Caco-2 (cell line): ENCODE results near the gene SNRPA1. TPM values are rescaled to one million over a fixed set of nuclear protein-coding genes. Genes with fewer than 3 reads are reported as not detected.

ENCODE experiments used
- BruUV-seq: library from RNA; stranded (reverse); fragments of 400-500 nt; replicated peaks from 2 replicates; lab custom pipeline; 2021; lab: Mats Ljungman, UMichigan
- CTCF ChIA-PET: fragments of 300-600 bp; sonication (Branson Sonifier 250); formaldehyde crosslinking; loops from one replicate; lab custom pipeline; 2022; ENCODE audit warnings: antibody characterized with exemption; lab: Charles Lee
- POLR2A ChIA-PET: fragments of 300-600 bp; sonication (Branson Sonifier 250); formaldehyde crosslinking; loops from one replicate; lab custom pipeline; 2022; ENCODE audit warnings: antibody characterized with exemption; lab: Charles Lee
- DNase-seq, 2 experiments: peaks; one replicate each; pipeline versions ENCODE4 v3.0.0 to v3.0.0-alpha.2; 2020 to 2022
- H3K27me3 ChIP-seq: replicated peaks from 2 replicates; pipeline ENCODE4 v1.6.0; 2011; ENCODE audit warnings: low read length; ENCODE audit not compliant: control insufficient read depth, insufficient read depth
- H3K36me3 ChIP-seq: 2 replicates; pipeline ENCODE4 v1.5.1; 2011; ENCODE audit warnings: low read length; ENCODE audit not compliant: control insufficient read depth, insufficient read depth
- H3K4me1 ChIP-seq: fragments of 250-450 bp; sonication (Bioruptor Pico); 2 replicates; pipeline ENCODE4 v1.5.1; 2020; ENCODE audit warnings: mild to moderate bottlenecking
- H3K4me3 ChIP-seq: 2 replicates; pipeline ENCODE4 v1.5.1; 2011; ENCODE audit warnings: low read depth, mild to moderate bottlenecking, control low read depth, low read length
- H3K9me3 ChIP-seq: fragments of 250-450 bp; sonication (Bioruptor Pico); 2 replicates; pipeline ENCODE4 v1.5.1; 2020; ENCODE audit warnings: mild to moderate bottlenecking, moderate library complexity
- H3K27ac Mint-ChIP-seq: one replicate; pipeline ENCODE4 v1.8.0; 2022; ENCODE audit warnings: mixed read lengths; ENCODE audit not compliant: unreplicated experiment
- H3K27me3 Mint-ChIP-seq: one replicate; pipeline ENCODE4 v1.8.0; 2022; ENCODE audit warnings: mixed read lengths; ENCODE audit not compliant: insufficient read depth, unreplicated experiment
- H3K36me3 Mint-ChIP-seq: one replicate; pipeline ENCODE4 v1.8.0; 2022; ENCODE audit warnings: mild to moderate bottlenecking, mixed read lengths; ENCODE audit not compliant: insufficient read depth, unreplicated experiment
- H3K4me1 Mint-ChIP-seq: one replicate; pipeline ENCODE4 v1.8.0; 2022; ENCODE audit warnings: low read depth, mixed read lengths; ENCODE audit not compliant: unreplicated experiment
- H3K4me3 Mint-ChIP-seq: one replicate; pipeline ENCODE4 v1.8.0; 2022; ENCODE audit warnings: mild to moderate bottlenecking, moderate library complexity, mixed read lengths; ENCODE audit not compliant: unreplicated experiment
- H3K9me3 Mint-ChIP-seq: one replicate; pipeline ENCODE4 v1.8.0; 2022; ENCODE audit warnings: mixed read lengths; ENCODE audit not compliant: unreplicated experiment
- CTCF ChIP-seq, 2 experiments: fragments of 200-600 bp in 1 of 2; IDR thresholded peaks; 1 replicate in 1 of 2; 2 replicates in 1 of 2; pipeline versions ENCODE4 v1.5.1 to v1.8.0; 2011 to 2022; ENCODE audit warnings: antibody characterized with exemption in 1 of 2, control low read depth in 1 of 2, inconsistent platforms in 1 of 2, low read depth in 1 of 2, low read length in 1 of 2, mild to moderate bottlenecking in 1 of 2, moderate library complexity in 1 of 2; ENCODE audit not compliant: insufficient read depth in 1 of 2, severe bottlenecking in 1 of 2, unreplicated experiment in 1 of 2
- intact Hi-C: fragments of 100-400 bp; cut with micrococcal nuclease; formaldehyde crosslinking; loops from one replicate; pipeline ENCODE4 v1.10.0; 2022; ENCODE audit not compliant: unreplicated experiment
- total RNA-seq: library from RNA; stranded (reverse); gene quantifications from 2 replicates; pipeline ENCODE4 v1.2.3, GENCODE V29; 2022

Gene SNRPA1
- total RNA-seq, 1 experiment from 2014 or later = 123 TPM

DNA sequence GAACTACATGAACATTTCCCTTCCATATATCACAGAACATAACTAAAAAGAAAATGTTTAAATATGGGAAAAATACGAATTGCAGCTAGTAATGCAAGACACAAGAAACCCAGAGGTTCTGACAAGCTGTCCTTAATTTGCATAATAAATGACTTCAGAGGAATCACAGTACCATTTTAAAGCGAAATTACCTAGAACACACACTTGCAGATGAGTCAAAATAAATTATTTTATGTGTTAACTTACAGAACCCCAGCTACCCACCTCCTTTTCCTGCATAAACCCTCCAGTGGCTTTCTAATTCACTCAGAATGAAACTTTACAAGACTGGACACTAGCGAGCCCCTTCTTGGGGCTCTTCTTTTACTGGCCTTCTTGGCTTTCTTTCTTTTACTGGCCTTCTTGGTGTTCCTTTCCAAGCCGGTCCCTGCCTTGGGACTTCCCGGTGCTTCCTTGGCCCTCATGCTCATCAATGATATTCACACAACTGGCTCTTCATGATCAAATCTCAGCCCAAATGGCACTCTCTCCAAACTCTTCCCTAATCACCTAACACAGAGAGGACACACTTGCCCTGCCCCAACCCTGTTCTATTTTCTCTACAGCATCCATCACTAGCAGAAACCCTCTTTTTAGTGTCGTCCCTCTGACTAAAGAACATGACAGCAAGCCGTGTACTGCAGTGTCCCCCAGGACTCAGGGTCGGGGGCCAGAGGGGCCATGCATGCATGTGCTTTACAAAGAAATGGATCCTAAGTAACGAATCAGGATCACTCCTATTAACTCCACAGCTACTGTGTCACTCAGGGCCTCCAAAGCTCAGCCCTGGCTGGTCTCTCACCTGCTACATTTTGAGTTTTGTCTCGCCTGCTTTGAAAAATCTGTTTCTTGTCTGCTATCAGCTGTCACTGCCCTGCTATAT lies 48.0 kb downstream of the SNRPA1 start:
- H3K9me3 Mint-ChIP-seq = no peaks in the 10 kb centered on the region
- no TSS peak for BruUV-seq
- Histone ChIP-seq H3K9me3 (no peaks in the 10 kb centered on the region), H3K27me3 (no peaks in the 10 kb centered on the region), H3K4me3 (no peak overlapping the region), H3K4me1 (peaks cover 9% of the 10 kb centered on the region), H3K36me3 (no peaks in the 10 kb centered on the region)
- CTCF ChIA-PET = no interaction called here
- DNase-seq = no peak
- intact Hi-C loops = no loop called here
- peaks cover 15% of the 10 kb centered on the region for H3K4me1 Mint-ChIP-seq
- H3K27ac Mint-ChIP-seq = no peak overlapping the region
- no peak for TF ChIP-seq CTCF (IDR thresholded peaks at IDR 0.05; ENCODE audit: insufficient read depth in 1 of 2, low read depth in 1 of 2, low read length in 1 of 2, severe bottlenecking in 1 of 2, unreplicated experiment in 1 of 2)
- peaks cover 11% of the 10 kb centered on the region for H3K36me3 Mint-ChIP-seq
- H3K27me3 Mint-ChIP-seq = no peaks in the 10 kb centered on the region
- POLR2A ChIA-PET = no interaction called here
- no peak overlapping the region for H3K4me3 Mint-ChIP-seq

DNA sequence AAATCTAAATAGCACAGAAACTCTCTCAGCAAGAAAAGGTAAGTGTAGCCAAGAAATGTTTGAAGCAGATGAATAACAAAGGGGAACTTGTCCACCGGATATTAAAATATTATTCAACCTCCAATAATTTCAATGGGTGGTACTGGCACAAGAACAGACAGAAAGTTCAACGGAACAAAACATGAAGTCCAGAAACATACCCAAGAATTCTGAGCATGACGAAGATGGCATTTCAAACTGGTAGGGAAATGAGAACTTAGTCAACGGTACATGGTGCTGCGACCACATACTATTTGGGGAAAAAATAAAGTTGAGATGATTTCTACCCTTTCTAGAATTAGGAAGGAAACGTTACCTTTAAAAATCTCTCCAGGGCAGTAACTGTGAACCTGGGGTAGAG lies 48.7 kb downstream of the SNRPA1 start:
- no TSS peak for BruUV-seq
- DNase-seq = no peak
- Mint-ChIP-seq H3K27me3 (no peaks in the 10 kb centered on the region), H3K9me3 (no peaks in the 10 kb centered on the region), H3K36me3 (peaks cover 11% of the 10 kb centered on the region), H3K4me1 (peaks cover 15% of the 10 kb centered on the region), H3K4me3 (no peak overlapping the region), H3K27ac (no peak overlapping the region)
- H3K9me3 ChIP-seq = no peaks in the 10 kb centered on the region
- no peak overlapping the region for H3K4me3 ChIP-seq
- no peaks in the 10 kb centered on the region for H3K27me3 ChIP-seq
- peaks cover 9% of the 10 kb centered on the region for H3K4me1 ChIP-seq
- CTCF ChIA-PET = no interaction called here
- POLR2A ChIA-PET = no interaction called here
- intact Hi-C loops = no loop called here
- TF ChIP-seq CTCF (IDR thresholded peaks at IDR 0.05; ENCODE audit: insufficient read depth in 1 of 2, low read depth in 1 of 2, low read length in 1 of 2, severe bottlenecking in 1 of 2, unreplicated experiment in 1 of 2) = no peak
- H3K36me3 ChIP-seq = no peaks in the 10 kb centered on the region

GRCh38 chr15:101244889-101245668 lies 50.0 kb downstream of the SNRPA1 start:
- POLR2A ChIA-PET = no interaction called here

More at GRCh38 chr15:101244889-101245668, 50.0 kb downstream of the SNRPA1 start:
- no peaks in the 10 kb centered on the region for H3K27me3 ChIP-seq
- Mint-ChIP-seq H3K4me3 (no peak overlapping the region), H3K27ac (no peak overlapping the region), H3K9me3 (no peaks in the 10 kb centered on the region), H3K27me3 (no peaks in the 10 kb centered on the region), H3K36me3 (peaks cover 11% of the 10 kb centered on the region), H3K4me1 (peaks cover 10% of the 10 kb centered on the region)
- no peak for DNase-seq
- H3K36me3 ChIP-seq = no peaks in the 10 kb centered on the region
- BruUV-seq = no TSS peak
- H3K4me1 ChIP-seq = peaks cover 6% of the 10 kb centered on the region
- no peak for TF ChIP-seq CTCF (IDR thresholded peaks at IDR 0.05; ENCODE audit: insufficient read depth in 1 of 2, low read depth in 1 of 2, low read length in 1 of 2, severe bottlenecking in 1 of 2, unreplicated experiment in 1 of 2)
- CTCF ChIA-PET = interaction anchor here (0.6 to 1.4 kb wide), 4 partner anchors 7 to 565 kb away, joined by 3 read pairs; no protein-coding TSS in a partner anchor
- H3K4me3 ChIP-seq = no peak overlapping the region
- no peaks in the 10 kb centered on the region for H3K9me3 ChIP-seq
- intact Hi-C loops = no loop called here
